ENCODE results near the gene REN. TPM values are rescaled to one million over a fixed set of nuclear protein-coding genes. Genes with fewer than 3 reads are reported as not detected.

REN gene
- total RNA-seq, 1 donor = not detected

GRCh38 chr1:204181116-204181515, 15.0 kb upstream of the REN start:
- H3K9me3 ChIP-seq (ENCODE audit: low read depth, low read length) = no peaks in the 10 kb centered on the region
- no peaks in the 10 kb centered on the region for H4K20me1 ChIP-seq (ENCODE audit: insufficient read depth, low read length)
- H3K79me2 ChIP-seq (ENCODE audit: insufficient read depth, low read length) = no peaks in the 10 kb centered on the region
- no peak overlapping the region for H3K4me2 ChIP-seq (ENCODE audit: insufficient read depth, low read length)
- H3K27me3 ChIP-seq (ENCODE audit: insufficient read depth, low read length) = peaks cover 7% of the 10 kb centered on the region
- no peaks in the 10 kb centered on the region for H3K4me1 ChIP-seq (ENCODE audit: insufficient read depth, low read length)
- H3K27ac ChIP-seq (ENCODE audit: low read depth, low read length) = no peak overlapping the region
- no peak for TF ChIP-seq CTCF (IDR thresholded peaks at IDR 0.05; ENCODE audit: extremely low read depth, low read depth, low read length)
- H3K4me3 ChIP-seq (ENCODE audit: insufficient read depth, low read length) = no peak overlapping the region
- H2AFZ ChIP-seq (ENCODE audit: low read length) = no peak overlapping the region
- DNase-seq (ENCODE audit: insufficient read length, low spot score, missing footprints) = no peak
- no peaks in the 10 kb centered on the region for H3K36me3 ChIP-seq (ENCODE audit: insufficient read depth, low read length)

GRCh38 chr1:204180133-204180532, 14.0 kb upstream of the REN start:
- TF ChIP-seq CTCF (IDR thresholded peaks at IDR 0.05; ENCODE audit: extremely low read depth, low read depth, low read length) = no peak
- H3K79me2 ChIP-seq (ENCODE audit: insufficient read depth, low read length) = no peaks in the 10 kb centered on the region
- H3K27me3 ChIP-seq (ENCODE audit: insufficient read depth, low read length) = peaks cover 10% of the 10 kb centered on the region
- no peak for DNase-seq (ENCODE audit: insufficient read length, low spot score, missing footprints)
- no peak overlapping the region for H3K4me3 ChIP-seq (ENCODE audit: insufficient read depth, low read length)
- H3K9me3 ChIP-seq (ENCODE audit: low read depth, low read length) = no peaks in the 10 kb centered on the region
- H2AFZ ChIP-seq (ENCODE audit: low read length) = no peak overlapping the region
- no peak overlapping the region for H3K4me2 ChIP-seq (ENCODE audit: insufficient read depth, low read length)
- no peak overlapping the region for H3K27ac ChIP-seq (ENCODE audit: low read depth, low read length)
- H3K36me3 ChIP-seq (ENCODE audit: insufficient read depth, low read length) = no peaks in the 10 kb centered on the region
- H4K20me1 ChIP-seq (ENCODE audit: insufficient read depth, low read length) = no peaks in the 10 kb centered on the region
- H3K4me1 ChIP-seq (ENCODE audit: insufficient read depth, low read length) = no peaks in the 10 kb centered on the region

GRCh38 chr1:204178487-204179281, 12.5 kb upstream of the REN start:
- H3K36me3 ChIP-seq (ENCODE audit: insufficient read depth, low read length) = no peaks in the 10 kb centered on the region

More at GRCh38 chr1:204178487-204179281, 12.5 kb upstream of the REN start:
- H3K4me2 ChIP-seq (ENCODE audit: insufficient read depth, low read length) = no peak overlapping the region
- TF ChIP-seq CTCF (IDR thresholded peaks at IDR 0.05; ENCODE audit: extremely low read depth, low read depth, low read length) = no peak
- H3K27ac ChIP-seq (ENCODE audit: low read depth, low read length) = no peak overlapping the region
- no peak overlapping the region for H3K4me3 ChIP-seq (ENCODE audit: insufficient read depth, low read length)
- H4K20me1 ChIP-seq (ENCODE audit: insufficient read depth, low read length) = no peaks in the 10 kb centered on the region
- H3K4me1 ChIP-seq (ENCODE audit: insufficient read depth, low read length) = no peaks in the 10 kb centered on the region
- H2AFZ ChIP-seq (ENCODE audit: low read length) = no peak overlapping the region
- no peak for DNase-seq (ENCODE audit: insufficient read length, low spot score, missing footprints)
- peaks cover 10% of the 10 kb centered on the region for H3K27me3 ChIP-seq (ENCODE audit: insufficient read depth, low read length)
- no peaks in the 10 kb centered on the region for H3K79me2 ChIP-seq (ENCODE audit: insufficient read depth, low read length)
- H3K9me3 ChIP-seq (ENCODE audit: low read depth, low read length) = no peaks in the 10 kb centered on the region

Measured in osteoblast (primary cell).